CD4-positive, alpha-beta T cell treated with Interleukin-10 for 1 hour (primary cell): Measurements from ENCODE around the gene ARHGAP10.

Source experiments
- DNase-seq: peaks from one replicate; pipeline ENCODE4 v3.0.0-alpha.2; 2020

The ARHGAP10 gene

GRCh38 chr4:148004228-148004857 lies 272.5 kb downstream of the ARHGAP10 start:
- no peak for DNase-seq

GRCh38 chr4:148006001-148006400 lies 274.1 kb downstream of the ARHGAP10 start:
- no peak for DNase-seq

GRCh38 chr4:148007314-148007760 lies 275.4 kb downstream of the ARHGAP10 start:
- no peak for DNase-seq

GRCh38 chr4:148007792-148008191 lies 275.9 kb downstream of the ARHGAP10 start:
- no peak for DNase-seq

- no peak for DNase-seq
Measured at GRCh38 chr4:148015058-148015457, 283.2 kb downstream of the ARHGAP10 start.

- DNase-seq: no peak
Measured at GRCh38 chr4:148015468-148015867, 283.6 kb downstream of the ARHGAP10 start.

- no peak for DNase-seq
Measured at GRCh38 chr4:148016063-148016637, 284.3 kb downstream of the ARHGAP10 start.

GRCh38 chr4:148017801-148018200 lies 285.9 kb downstream of the ARHGAP10 start:
- DNase-seq: no peak

GRCh38 chr4:148021686-148022085 lies 289.8 kb downstream of the ARHGAP10 start:
- peak; percentile 22 for DNase-seq

- DNase-seq: no peak
Measured at GRCh38 chr4:148022975-148023374, 291.1 kb downstream of the ARHGAP10 start.

GRCh38 chr4:148023512-148024181 lies 291.8 kb downstream of the ARHGAP10 start:
- no peak for DNase-seq

- DNase-seq: no peak
Measured at GRCh38 chr4:148025981-148026380, 294.1 kb downstream of the ARHGAP10 start.

- no peak for DNase-seq
Measured at GRCh38 chr4:148027201-148027600, 295.3 kb downstream of the ARHGAP10 start.

- DNase-seq: no peak
Measured at GRCh38 chr4:148029781-148030180, 297.9 kb downstream of the ARHGAP10 start.

- DNase-seq: no peak
Measured at GRCh38 chr4:148030193-148030873, 298.4 kb downstream of the ARHGAP10 start.

GRCh38 chr4:148034813-148035212 lies 302.9 kb downstream of the ARHGAP10 start:
- DNase-seq: no peak

- DNase-seq: no peak
Measured at GRCh38 chr4:148041606-148042329, 309.9 kb downstream of the ARHGAP10 start.

GRCh38 chr4:148044089-148044911 lies 312.4 kb downstream of the ARHGAP10 start:
- no peak for DNase-seq

GRCh38 chr4:148044912-148045352 lies 313.0 kb downstream of the ARHGAP10 start:
- peak; percentile 43 for DNase-seq

GRCh38 chr4:148048598-148048997 lies 316.7 kb downstream of the ARHGAP10 start:
- DNase-seq: no peak

- no peak for DNase-seq
Measured at GRCh38 chr4:148051403-148051802, 319.5 kb downstream of the ARHGAP10 start.

- DNase-seq: peak; percentile 68
Measured at GRCh38 chr4:148052448-148052847, 320.6 kb downstream of the ARHGAP10 start.
